Right lobe of liver (tissue), 6 donors: ENCODE measurements around the gene PCDHGB1. TPM values are rescaled to one million over a fixed set of nuclear protein-coding genes. Genes with fewer than 3 reads are reported as not detected.
"Not testable (repeated sequence)": the region's sequence is repeated elsewhere in the genome, so short reads cannot be mapped to it uniquely, and the experiment has no call there.

Source experiments
- ATAC-seq, 4 donors: fragments of 200-7000 bp; cut with Tn5 transposase; one replicate each; pipeline ENCODE4 v1.9.1; 2020; ENCODE audit warnings: mild to moderate bottlenecking in 4 of 4, moderate library complexity in 4 of 4
- DNase-seq, 3 donors: peaks; one replicate each; pipeline ENCODE4 v3.0.0-alpha.2; 2020
- H3K27ac ChIP-seq, 3 donors: fragments of 200-600 bp; one replicate each; pipeline ENCODE4 v1.8.0; 2022
- H3K27me3 ChIP-seq, 2 donors: fragments of 200-600 bp; one replicate each; pipeline ENCODE4 v1.8.0; 2022
- H3K36me3 ChIP-seq, 4 donors: fragments of 200-600 bp; sonication (generic) in 1 of 4; one replicate each; pipeline versions ENCODE4 v1.5.1 to v1.8.0; 2017 to 2022; ENCODE audit warnings: control low read depth in 1 of 4
- H3K4me1 ChIP-seq, 4 donors: fragments of 200-600 bp; sonication (generic) in 1 of 4; one replicate each; pipeline versions ENCODE4 v1.5.1 to v1.8.0; 2017 to 2022; ENCODE audit warnings: control low read depth in 1 of 4
- H3K4me3 ChIP-seq, 3 donors: fragments of 200-600 bp; one replicate each; pipeline ENCODE4 v1.8.0; 2022
- H3K9me3 ChIP-seq, 4 donors: fragments of 200-600 bp; sonication (generic) in 1 of 4; one replicate each; pipeline versions ENCODE4 v1.5.1 to v1.8.0; 2017 to 2022; ENCODE audit warnings: control low read depth in 1 of 4
- POLR2A ChIP-seq: fragments of 450-650 bp; IDR thresholded peaks from one replicate; pipeline ENCODE4 v1.6.1; 2017; ENCODE audit warnings: antibody characterized with exemption, mild to moderate bottlenecking
- WGBS: methylation state at CpG from one replicate; pipeline ENCODE4 v1.1.6; 2018; ENCODE audit warnings: low coverage, low lambda C conversion rate; ENCODE audit not compliant: insufficient coverage; ENCODE audit errors: missing lambda C conversion rate; 5-methylcytosine and 5-hydroxymethylcytosine counted together
- intact Hi-C, 2 donors: fragments of 100-400 bp; cut with DNase I; formaldehyde crosslinking; loops; one replicate each; pipeline versions ENCODE4 v1.11.2 to v1.14.1; 2022
- total RNA-seq, 6 experiments: library from RNA; depleted of rRNA in 2 of 6; stranded (reverse); fragments of >200 nt in 2 of 6; fragmentation: NEBNext Ultra II Directional in 3 of 6; extraction: Animal tissue kit (Norgen Biotek cat#: 25700) in 3 of 6; gene quantifications; one replicate each; pipeline versions ENCODE4 v1.1.0 to v1.2.4, GENCODE V29; 2016 to 2023
- TF ChIP-seq, protein P1 (sequence below), 4 donors: fragments of 200-600 bp in 3 of 4; fragments of 450-650 bp in 1 of 4; IDR thresholded peaks; one replicate each; pipeline versions ENCODE4 v1.5.1 to v1.8.0; 2016 to 2022; ENCODE audit warnings: antibody characterized with exemption in 4 of 4, mild to moderate bottlenecking in 2 of 4
- donor health status: DM: no; HTN: yes; CAD: no.
- donor health status: DM: no; HTN: no; CAD: no.
- donor health status: DM: no; HTN: no; CAD: no.
- donor health status: DM: no; HTN: yes; CAD: no.
- donor health status: DM: no; HTN: yes; CAD: no.

The PCDHGB1 gene
- total RNA-seq, 6 experiments from 2014 or later: 0.37 to 1.2 (median 0.52) TPM

DNA sequence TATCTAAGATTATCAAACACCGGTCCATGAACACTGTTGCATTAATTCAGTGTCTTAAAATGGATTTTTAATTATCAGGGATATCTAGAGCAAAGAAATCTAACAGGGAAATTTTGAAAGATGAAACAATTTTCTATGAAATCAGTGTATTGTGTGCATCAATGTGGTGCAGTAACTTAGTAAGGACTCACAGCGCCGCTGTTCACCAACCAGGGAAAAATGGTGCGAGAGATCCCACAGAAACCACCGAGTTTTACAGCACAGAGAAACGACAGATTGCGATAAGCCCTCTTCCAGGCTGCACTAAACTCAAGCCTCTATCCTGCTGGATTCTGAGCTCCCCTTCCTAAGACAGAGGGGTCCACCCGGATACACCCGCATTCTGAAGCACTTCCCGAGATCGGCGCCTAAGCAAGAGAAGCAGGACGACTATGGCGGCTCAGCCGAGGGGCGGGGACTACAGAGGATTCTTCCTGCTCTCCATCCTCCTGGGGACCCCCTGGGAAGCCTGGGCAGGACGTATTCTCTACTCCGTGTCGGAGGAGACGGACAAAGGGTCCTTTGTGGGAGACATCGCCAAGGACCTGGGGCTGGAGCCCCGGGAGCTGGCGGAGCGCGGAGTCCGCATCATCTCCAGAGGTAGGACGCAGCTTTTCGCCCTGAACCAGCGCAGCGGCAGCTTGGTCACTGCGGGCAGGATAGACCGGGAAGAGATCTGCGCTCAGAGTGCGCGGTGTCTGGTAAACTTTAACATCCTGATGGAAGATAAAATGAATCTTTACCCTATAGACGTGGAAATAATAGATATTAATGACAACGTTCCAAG lies 32.8 kb downstream of the PCDHGB1 start, which contains the start of gene PCDHGA7:
TSS of gene PCDHGA7 (plus strand) at position 274 of the 826 bp plus-strand sequence. CDS start at position 432, 158 bp downstream.
- H3K36me3 ChIP-seq: no peaks in the 10 kb centered on the region
- TF ChIP-seq, protein P1, sequence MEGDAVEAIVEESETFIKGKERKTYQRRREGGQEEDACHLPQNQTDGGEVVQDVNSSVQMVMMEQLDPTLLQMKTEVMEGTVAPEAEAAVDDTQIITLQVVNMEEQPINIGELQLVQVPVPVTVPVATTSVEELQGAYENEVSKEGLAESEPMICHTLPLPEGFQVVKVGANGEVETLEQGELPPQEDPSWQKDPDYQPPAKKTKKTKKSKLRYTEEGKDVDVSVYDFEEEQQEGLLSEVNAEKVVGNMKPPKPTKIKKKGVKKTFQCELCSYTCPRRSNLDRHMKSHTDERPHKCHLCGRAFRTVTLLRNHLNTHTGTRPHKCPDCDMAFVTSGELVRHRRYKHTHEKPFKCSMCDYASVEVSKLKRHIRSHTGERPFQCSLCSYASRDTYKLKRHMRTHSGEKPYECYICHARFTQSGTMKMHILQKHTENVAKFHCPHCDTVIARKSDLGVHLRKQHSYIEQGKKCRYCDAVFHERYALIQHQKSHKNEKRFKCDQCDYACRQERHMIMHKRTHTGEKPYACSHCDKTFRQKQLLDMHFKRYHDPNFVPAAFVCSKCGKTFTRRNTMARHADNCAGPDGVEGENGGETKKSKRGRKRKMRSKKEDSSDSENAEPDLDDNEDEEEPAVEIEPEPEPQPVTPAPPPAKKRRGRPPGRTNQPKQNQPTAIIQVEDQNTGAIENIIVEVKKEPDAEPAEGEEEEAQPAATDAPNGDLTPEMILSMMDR (IDR thresholded peaks at IDR 0.05): peak in 3 of 4 donors; percentile 5 to 15 (median 9)
- no peak for TF ChIP-seq POLR2A
- 15% methylated on average over 21 of the region's 37 CpGs for WGBS
- ATAC-seq: peak in 1 of 4 donors; percentile 53
- no peak within 1 kb of the TSS for H3K27ac ChIP-seq
- H3K27me3 ChIP-seq: no peaks in the 10 kb centered on the region
- intact Hi-C loops: no loop called here
- peak within 1 kb of the TSS in 2 of 3 donors; percentile 3 to 14 for H3K4me3 ChIP-seq
- DNase-seq: no peak
- H3K4me1 ChIP-seq: no peaks in the 10 kb centered on the region
- peaks cover 0 to 4% (median 0%) of the 10 kb centered on the region in 4 donors for H3K9me3 ChIP-seq

DNA sequence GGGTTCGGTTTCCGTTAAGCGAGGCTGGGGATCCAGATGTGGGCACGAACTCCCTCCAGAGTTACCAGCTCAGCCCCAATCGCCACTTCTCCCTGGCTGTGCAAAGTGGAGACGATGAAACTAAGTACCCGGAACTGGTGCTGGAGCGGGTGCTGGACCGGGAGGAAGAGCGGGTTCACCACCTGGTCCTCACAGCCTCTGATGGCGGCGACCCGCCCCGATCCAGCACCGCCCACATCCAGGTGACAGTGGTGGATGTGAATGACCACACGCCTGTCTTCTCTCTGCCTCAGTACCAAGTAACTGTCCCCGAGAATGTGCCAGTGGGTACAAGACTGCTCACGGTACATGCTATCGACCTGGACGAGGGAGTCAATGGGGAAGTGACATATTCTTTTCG lies 33.4 kb downstream of the PCDHGB1 start:
- no peak for DNase-seq
- intact Hi-C loops: no loop called here
- WGBS: 28% methylated on average over 20 of the region's 21 CpGs
- no peaks in the 10 kb centered on the region for H3K27me3 ChIP-seq
- H3K27ac ChIP-seq: no peak overlapping the region
- no peak for TF ChIP-seq POLR2A
- TF ChIP-seq, protein P1 (IDR thresholded peaks at IDR 0.05): no peak
- no peak overlapping the region for H3K4me3 ChIP-seq
- no peak for ATAC-seq
- H3K9me3 ChIP-seq: peaks cover 0 to 4% (median under 1%) of the 10 kb centered on the region in 4 donors
- no peaks in the 10 kb centered on the region for H3K4me1 ChIP-seq
- H3K36me3 ChIP-seq: no peaks in the 10 kb centered on the region

DNA sequence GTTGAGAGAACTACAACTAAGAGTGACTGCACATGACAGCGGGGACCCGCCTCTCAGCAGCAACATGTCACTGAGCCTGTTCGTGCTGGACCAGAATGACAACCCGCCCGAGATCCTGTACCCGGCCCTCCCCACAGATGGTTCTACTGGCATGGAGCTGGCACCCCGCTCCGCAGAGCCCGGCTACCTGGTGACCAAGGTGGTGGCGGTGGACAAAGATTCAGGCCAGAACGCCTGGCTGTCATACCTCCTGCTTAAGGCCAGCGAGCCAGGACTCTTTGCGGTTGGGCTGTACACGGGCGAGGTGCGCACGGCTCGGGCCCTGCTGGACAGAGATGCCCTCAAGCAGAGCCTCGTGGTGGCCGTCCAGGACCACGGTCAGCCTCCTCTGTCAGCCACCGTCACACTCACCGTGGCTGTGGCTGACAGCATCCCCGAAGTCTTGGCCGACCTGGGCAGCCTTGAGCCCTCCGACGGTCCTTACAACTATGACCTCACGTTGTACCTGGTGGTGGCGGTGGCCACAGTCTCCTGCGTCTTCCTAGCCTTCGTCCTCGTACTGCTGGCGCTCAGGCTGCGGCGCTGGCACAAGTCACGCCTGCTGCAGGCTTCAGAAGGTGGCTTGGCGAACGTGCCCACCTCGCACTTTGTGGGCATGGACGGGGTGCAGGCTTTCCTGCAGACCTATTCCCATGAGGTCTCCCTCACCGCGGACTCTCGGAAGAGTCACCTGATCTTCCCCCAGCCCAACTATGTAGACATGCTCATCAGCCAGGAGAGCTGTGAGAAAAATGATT lies 34.8 kb downstream of the PCDHGB1 start:
- Histone ChIP-seq H3K27ac (no peak overlapping the region), H3K4me3 (no peak overlapping the region)
- no peak for DNase-seq

DNA sequence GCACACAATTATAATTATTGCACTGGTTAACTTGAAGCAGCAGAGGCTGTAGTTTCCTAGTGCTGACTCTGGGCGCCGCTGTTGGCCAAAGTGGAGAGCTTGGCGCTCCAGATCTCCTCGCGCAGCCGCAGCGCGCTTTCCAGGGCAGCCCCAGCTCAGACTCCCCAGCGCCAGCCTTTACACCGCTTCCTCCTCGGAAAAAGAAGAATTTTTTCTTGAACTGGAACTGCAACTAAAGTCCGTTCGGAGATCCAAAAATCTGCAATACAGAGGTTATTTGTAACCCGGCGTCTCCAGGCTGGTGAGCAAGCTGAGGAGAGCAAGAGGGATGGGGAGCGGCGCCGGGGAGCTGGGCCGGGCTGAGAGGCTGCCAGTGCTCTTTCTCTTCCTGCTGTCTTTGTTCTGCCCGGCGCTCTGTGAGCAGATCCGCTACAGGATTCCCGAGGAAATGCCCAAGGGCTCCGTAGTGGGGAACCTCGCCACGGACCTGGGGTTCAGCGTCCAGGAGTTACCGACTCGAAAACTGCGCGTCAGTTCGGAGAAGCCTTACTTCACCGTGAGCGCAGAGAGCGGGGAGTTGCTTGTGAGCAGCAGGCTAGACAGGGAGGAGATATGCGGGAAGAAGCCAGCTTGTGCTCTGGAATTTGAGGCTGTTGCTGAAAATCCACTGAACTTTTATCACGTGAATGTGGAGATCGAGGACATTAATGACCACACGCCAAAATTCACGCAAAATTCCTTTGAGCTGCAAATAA lies 37.8 kb downstream of the PCDHGB1 start, which contains the start of gene PCDHGB4:
TSS of gene PCDHGB4 (plus strand) at position 142 of the 755 bp plus-strand sequence. CDS start at position 329, 187 bp downstream.
- peak; percentile 92 to 97 (median 96) for ATAC-seq
- H3K36me3 ChIP-seq, H3K27ac ChIP-seq, DNase-seq, H3K4me1 ChIP-seq, H3K27me3 ChIP-seq, intact Hi-C loops: not testable (repeated sequence)
- H3K9me3 ChIP-seq: peaks cover 0 to 14% (median 5%) of the 10 kb centered on the region in 4 donors
- WGBS: 9% methylated on average over 17 of the region's 40 CpGs
- TF ChIP-seq, protein P1 (IDR thresholded peaks at IDR 0.05): peak; percentile 30 to 48 (median 45)
- peak within 1 kb of the TSS; percentile 17 to 27 (median 24) for H3K4me3 ChIP-seq

More for the DNA sequence above, 34.8 kb downstream of the PCDHGB1 start:
- TF ChIP-seq POLR2A: no peak
- no peak for ATAC-seq
- no peaks in the 10 kb centered on the region for H3K36me3 ChIP-seq
- H3K27me3 ChIP-seq: no peaks in the 10 kb centered on the region
- intact Hi-C loops: no loop called here
- H3K9me3 ChIP-seq: peaks cover 0 to 14% (median 2%) of the 10 kb centered on the region in 4 donors
- 10% methylated on average over 4 of the region's 43 CpGs for WGBS
- H3K4me1 ChIP-seq: no peaks in the 10 kb centered on the region
